SK-N-SH (cell line): ENCODE data around the gene CNOT1. TPM values are rescaled to one million over a fixed set of nuclear protein-coding genes. Genes with fewer than 3 reads are reported as not detected.

Source experiments
- CTCF ChIA-PET: fragments of 300-600, 350-600 bp; formaldehyde crosslinking; extraction: SDS; loops from one replicate; lab custom pipeline; 2021; lab: Yijun Ruan, JAX
- POLR2A ChIA-PET: fragments of 350-600 bp; sonication (Branson Sonifier 250); formaldehyde crosslinking; extraction: SDS; loops from one replicate; lab custom pipeline; 2020; ENCODE audit warnings: antibody characterized with exemption, inconsistent platforms; lab: Yijun Ruan, JAX
- DNase-seq: peaks from one replicate; pipeline ENCODE4 v3.0.0; 2012
- H2AFZ ChIP-seq: fragments of 200-600 bp; sonication (generic); 2 replicates; pipeline ENCODE4 v1.8.1; 2016; ENCODE audit warnings: antibody characterized with exemption, mild to moderate bottlenecking, low read depth
- H3F3A ChIP-seq: fragments of 200-600 bp; sonication (generic); replicated peaks from 2 replicates; pipeline ENCODE3; 2016; ENCODE audit warnings: antibody characterized with exemption, mild to moderate bottlenecking; ENCODE audit not compliant: insufficient read depth
- H3K27ac ChIP-seq, 2 experiments: fragments of 200-500 bp in 1 of 2; fragments of 200-600 bp in 1 of 2; sonication (Bioruptor generic) in 1 of 2; sonication (generic), shearing (Covaris generic) in 1 of 2; 2 replicates each; pipeline versions ENCODE4 v1.5.1 to v1.6.1; 2014 to 2016; ENCODE audit warnings: low read depth in 2 of 2, inconsistent platforms in 1 of 2, low read length in 1 of 2, mild to moderate bottlenecking in 1 of 2, mixed read lengths in 1 of 2
- H3K27me3 ChIP-seq: fragments of 200-600 bp; sonication (generic), shearing (Covaris generic); 2 replicates; pipeline ENCODE4 v1.6.1; 2016; ENCODE audit warnings: mixed run types; ENCODE audit not compliant: insufficient read depth
- H3K36me3 ChIP-seq, 2 experiments: fragments of 200-500 bp in 1 of 2; fragments of 200-600 bp in 1 of 2; sonication (Bioruptor generic) in 1 of 2; sonication (generic) in 1 of 2; replicated peaks in 1 of 2; 2 replicates each; pipeline versions ENCODE3 to v1.5.1; 2014 to 2016; ENCODE audit warnings: low read length in 1 of 2, mild to moderate bottlenecking in 1 of 2; ENCODE audit not compliant: insufficient read depth in 2 of 2, control insufficient read depth in 1 of 2
- H3K4me1 ChIP-seq, 2 experiments: fragments of 200-500 bp in 1 of 2; fragments of 200-600 bp in 1 of 2; sonication (Bioruptor generic) in 1 of 2; sonication (generic), shearing (Covaris generic) in 1 of 2; 2 replicates each; pipeline versions ENCODE4 v1.5.1 to v1.6.1; 2014 to 2016; ENCODE audit warnings: low read depth in 1 of 2, low read length in 1 of 2, mixed run types in 1 of 2; ENCODE audit not compliant: insufficient read depth in 2 of 2, control insufficient read depth in 1 of 2
- H3K4me2 ChIP-seq: fragments of 200-600 bp; sonication (generic), shearing (Covaris generic); 2 replicates; pipeline ENCODE4 v1.6.1; 2017; ENCODE audit warnings: mixed run types
- H3K4me3 ChIP-seq, 2 experiments: fragments of 200-500 bp in 1 of 2; fragments of 200-600 bp in 1 of 2; sonication (Bioruptor generic) in 1 of 2; sonication (generic), shearing (Covaris generic) in 1 of 2; 2 replicates each; pipeline versions ENCODE4 v1.5.1 to v1.8.1; 2014 to 2016; ENCODE audit warnings: low read depth in 2 of 2, inconsistent platforms in 1 of 2, low read length in 1 of 2, mild to moderate bottlenecking in 1 of 2, mixed read lengths in 1 of 2, moderate library complexity in 1 of 2
- H3K79me2 ChIP-seq: fragments of 200-600 bp; sonication (generic); 2 replicates; pipeline ENCODE4 v1.8.1; 2017; ENCODE audit warnings: mild to moderate bottlenecking; ENCODE audit not compliant: insufficient read depth
- H3K9ac ChIP-seq: fragments of 200-600 bp; sonication (generic); 2 replicates; pipeline ENCODE4 v1.6.1; 2017; ENCODE audit warnings: mixed run types
- H3K9me2 ChIP-seq: fragments of 200-600 bp; sonication (generic); 2 replicates; pipeline ENCODE4 v1.6.1; 2017; ENCODE audit warnings: mixed run types
- H3K9me3 ChIP-seq: fragments of 200-600 bp; sonication (generic); 2 replicates; pipeline ENCODE4 v1.6.1; 2017; ENCODE audit warnings: mixed run types, mild to moderate bottlenecking, moderate library complexity
- H4K20me1 ChIP-seq: fragments of 200-600 bp; sonication (generic); 2 replicates; pipeline ENCODE4 v1.6.1; 2017; ENCODE audit warnings: mild to moderate bottlenecking, mixed run types; ENCODE audit not compliant: insufficient read depth
- CHD2 ChIP-seq: fragments of 150-350 bp; IDR thresholded peaks from 2 replicates; pipeline ENCODE4 v1.6.1; 2018; ENCODE audit warnings: low read length; ENCODE audit not compliant: partially characterized antibody
- ELF1 ChIP-seq: IDR thresholded peaks from 2 replicates; pipeline ENCODE4 v1.4.0; 2012
- EP300 ChIP-seq, 2 experiments: IDR thresholded peaks; 2 replicates each; pipeline versions ENCODE4 v1.4.0 to v1.6.1; 2012; ENCODE audit warnings: borderline replicate concordance in 1 of 2, low read depth in 1 of 2, low read length in 1 of 2
- FOXJ3 ChIP-seq: sonication (generic); formaldehyde crosslinking; IDR thresholded peaks from 2 replicates; pipeline ENCODE4 v1.5.1; 2020; ENCODE audit warnings: mild to moderate bottlenecking, missing genetic modification reagents
- FOXM1 ChIP-seq: IDR thresholded peaks from 2 replicates; pipeline ENCODE4 v1.4.0; 2012; ENCODE audit warnings: low read depth, mild to moderate bottlenecking
- GABPA ChIP-seq: IDR thresholded peaks from 2 replicates; pipeline ENCODE4 v1.4.0; 2012; ENCODE audit warnings: low read depth, mild to moderate bottlenecking
- GATA2 ChIP-seq: sonication (generic); formaldehyde crosslinking; IDR thresholded peaks from 2 replicates; pipeline ENCODE4 v1.5.0; 2020; ENCODE audit warnings: mild to moderate bottlenecking, missing genetic modification reagents
- POLR2AphosphoS5 ChIP-seq: IDR thresholded peaks from 2 replicates; pipeline ENCODE4 v1.6.1; 2012; ENCODE audit warnings: low read depth, low read length
- RAD21 ChIP-seq: IDR thresholded peaks from 2 replicates; pipeline ENCODE4 v1.6.1; 2012; ENCODE audit warnings: mild to moderate bottlenecking, low read length
- RFX5 ChIP-seq: IDR thresholded peaks from 2 replicates; pipeline ENCODE4 v1.6.1; 2012; ENCODE audit warnings: mild to moderate bottlenecking, improper control_type of control experiment, low read length
- RXRA ChIP-seq: IDR thresholded peaks from 2 replicates; pipeline ENCODE4 v1.4.0; 2012; ENCODE audit warnings: low read depth, mild to moderate bottlenecking, borderline replicate concordance
- TCF12 ChIP-seq: IDR thresholded peaks from 2 replicates; pipeline ENCODE4 v1.4.0; 2012
- TEAD4 ChIP-seq: IDR thresholded peaks from 2 replicates; pipeline ENCODE4 v1.4.0; 2012; ENCODE audit warnings: mild to moderate bottlenecking, borderline replicate concordance; ENCODE audit not compliant: insufficient read depth
- YY1 ChIP-seq: IDR thresholded peaks from 2 replicates; pipeline ENCODE4 v1.4.0; 2012; ENCODE audit warnings: low read depth, mild to moderate bottlenecking
- WGBS: methylation state at CpG from one replicate; pipeline ENCODE4 v1.1.6; 2017; ENCODE audit warnings: low lambda C conversion rate; 5-methylcytosine and 5-hydroxymethylcytosine counted together
- polyA plus RNA-seq, 3 experiments: library from polyadenylated mRNA; depleted of rRNA; stranded (reverse); fragments of >200 nt; gene quantifications; 2 replicates each; pipeline ENCODE4 v1.2.3, GENCODE V29; 2012
- TF ChIP-seq, protein P1 (sequence below): IDR thresholded peaks from 2 replicates; pipeline ENCODE4 v1.6.1; 2012; ENCODE audit warnings: mild to moderate bottlenecking, low read depth, low read length, moderate library complexity
- TF ChIP-seq, protein P2 (sequence below): fragments of 150-350 bp; IDR thresholded peaks from 2 replicates; pipeline ENCODE4 v1.6.1; 2016; ENCODE audit warnings: mild to moderate bottlenecking, low read depth, low read length
- TF ChIP-seq, protein P3 (sequence below): IDR thresholded peaks from 2 replicates; pipeline ENCODE4 v1.4.0; 2012; ENCODE audit warnings: low read depth, borderline replicate concordance
- TF ChIP-seq, protein P4 (sequence below): fragments of 150-350 bp; IDR thresholded peaks from 2 replicates; pipeline ENCODE4 v1.6.1; 2017; ENCODE audit warnings: antibody characterized with exemption, low read length, low read depth, borderline replicate concordance
- TF ChIP-seq, protein P5 (sequence below): IDR thresholded peaks from 2 replicates; pipeline ENCODE4; 2012

CNOT1 gene
- polyA plus RNA-seq, 1 of the 3 experiments (the other 2 are of a cell fraction): 77.8 TPM

DNA sequence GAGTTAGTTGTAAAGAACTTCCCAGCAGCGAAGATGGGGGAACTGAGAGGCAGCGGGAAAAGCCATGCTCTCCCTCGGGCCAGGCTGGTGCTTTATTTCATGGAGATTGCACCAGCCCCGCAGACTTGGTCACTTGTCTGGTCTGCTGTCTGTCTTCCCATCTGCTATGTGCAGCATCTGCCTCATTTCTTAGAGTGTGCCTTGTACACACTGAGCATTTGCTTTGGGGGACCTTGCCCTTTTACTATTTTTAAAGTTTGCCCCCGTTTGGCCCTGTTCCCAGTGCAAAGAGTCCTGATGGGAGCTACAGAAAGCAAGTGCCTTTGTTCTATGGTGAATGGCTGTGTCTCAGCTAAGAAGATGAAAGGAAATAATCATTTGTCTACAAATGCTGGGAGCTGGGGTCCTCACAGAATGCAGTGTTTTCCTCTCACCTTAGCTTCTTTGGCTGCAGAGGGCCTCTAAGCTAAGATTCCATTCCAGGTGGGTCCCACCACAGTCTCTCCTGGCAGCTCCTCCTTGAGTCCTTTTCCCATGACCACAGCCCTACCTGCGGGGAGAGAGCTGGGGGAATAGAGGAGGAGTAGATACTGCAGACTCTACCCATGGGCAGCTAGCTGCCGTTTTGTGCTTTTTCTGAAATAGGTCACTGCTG is 25.1 kb upstream of the CNOT1 start:
- CTCF ChIA-PET: interaction anchor here (0.6 to 0.7 kb wide), 3 partner anchors 11 to 487 kb away, joined by 3 read pairs; no protein-coding TSS in a partner anchor
- TF ChIP-seq GATA2 (CRISPR knock-in tag) (no peak), RXRA (no peak), YY1 (no peak), POLR2AphosphoS5 (no peak), GABPA (no peak), EP300 (IDR thresholded peaks at IDR 0.05; ENCODE audit: borderline replicate concordance in 1 of 2, low read depth in 1 of 2, low read length in 1 of 2) (no peak), RAD21 (no peak), FOXJ3 (CRISPR knock-in tag) (no peak), FOXM1 (no peak), ELF1 (no peak), TEAD4 (no peak), CHD2 (no peak), TCF12 (no peak), RFX5 (no peak)
- TF ChIP-seq, protein P1, sequence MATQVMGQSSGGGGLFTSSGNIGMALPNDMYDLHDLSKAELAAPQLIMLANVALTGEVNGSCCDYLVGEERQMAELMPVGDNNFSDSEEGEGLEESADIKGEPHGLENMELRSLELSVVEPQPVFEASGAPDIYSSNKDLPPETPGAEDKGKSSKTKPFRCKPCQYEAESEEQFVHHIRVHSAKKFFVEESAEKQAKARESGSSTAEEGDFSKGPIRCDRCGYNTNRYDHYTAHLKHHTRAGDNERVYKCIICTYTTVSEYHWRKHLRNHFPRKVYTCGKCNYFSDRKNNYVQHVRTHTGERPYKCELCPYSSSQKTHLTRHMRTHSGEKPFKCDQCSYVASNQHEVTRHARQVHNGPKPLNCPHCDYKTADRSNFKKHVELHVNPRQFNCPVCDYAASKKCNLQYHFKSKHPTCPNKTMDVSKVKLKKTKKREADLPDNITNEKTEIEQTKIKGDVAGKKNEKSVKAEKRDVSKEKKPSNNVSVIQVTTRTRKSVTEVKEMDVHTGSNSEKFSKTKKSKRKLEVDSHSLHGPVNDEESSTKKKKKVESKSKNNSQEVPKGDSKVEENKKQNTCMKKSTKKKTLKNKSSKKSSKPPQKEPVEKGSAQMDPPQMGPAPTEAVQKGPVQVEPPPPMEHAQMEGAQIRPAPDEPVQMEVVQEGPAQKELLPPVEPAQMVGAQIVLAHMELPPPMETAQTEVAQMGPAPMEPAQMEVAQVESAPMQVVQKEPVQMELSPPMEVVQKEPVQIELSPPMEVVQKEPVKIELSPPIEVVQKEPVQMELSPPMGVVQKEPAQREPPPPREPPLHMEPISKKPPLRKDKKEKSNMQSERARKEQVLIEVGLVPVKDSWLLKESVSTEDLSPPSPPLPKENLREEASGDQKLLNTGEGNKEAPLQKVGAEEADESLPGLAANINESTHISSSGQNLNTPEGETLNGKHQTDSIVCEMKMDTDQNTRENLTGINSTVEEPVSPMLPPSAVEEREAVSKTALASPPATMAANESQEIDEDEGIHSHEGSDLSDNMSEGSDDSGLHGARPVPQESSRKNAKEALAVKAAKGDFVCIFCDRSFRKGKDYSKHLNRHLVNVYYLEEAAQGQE: no peak
- TF ChIP-seq, protein P2, sequence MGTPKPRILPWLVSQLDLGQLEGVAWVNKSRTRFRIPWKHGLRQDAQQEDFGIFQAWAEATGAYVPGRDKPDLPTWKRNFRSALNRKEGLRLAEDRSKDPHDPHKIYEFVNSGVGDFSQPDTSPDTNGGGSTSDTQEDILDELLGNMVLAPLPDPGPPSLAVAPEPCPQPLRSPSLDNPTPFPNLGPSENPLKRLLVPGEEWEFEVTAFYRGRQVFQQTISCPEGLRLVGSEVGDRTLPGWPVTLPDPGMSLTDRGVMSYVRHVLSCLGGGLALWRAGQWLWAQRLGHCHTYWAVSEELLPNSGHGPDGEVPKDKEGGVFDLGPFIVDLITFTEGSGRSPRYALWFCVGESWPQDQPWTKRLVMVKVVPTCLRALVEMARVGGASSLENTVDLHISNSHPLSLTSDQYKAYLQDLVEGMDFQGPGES: no peak
- TF ChIP-seq, protein P3, sequence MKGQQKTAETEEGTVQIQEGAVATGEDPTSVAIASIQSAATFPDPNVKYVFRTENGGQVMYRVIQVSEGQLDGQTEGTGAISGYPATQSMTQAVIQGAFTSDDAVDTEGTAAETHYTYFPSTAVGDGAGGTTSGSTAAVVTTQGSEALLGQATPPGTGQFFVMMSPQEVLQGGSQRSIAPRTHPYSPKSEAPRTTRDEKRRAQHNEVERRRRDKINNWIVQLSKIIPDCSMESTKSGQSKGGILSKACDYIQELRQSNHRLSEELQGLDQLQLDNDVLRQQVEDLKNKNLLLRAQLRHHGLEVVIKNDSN: no peak
- TF ChIP-seq, protein P4, sequence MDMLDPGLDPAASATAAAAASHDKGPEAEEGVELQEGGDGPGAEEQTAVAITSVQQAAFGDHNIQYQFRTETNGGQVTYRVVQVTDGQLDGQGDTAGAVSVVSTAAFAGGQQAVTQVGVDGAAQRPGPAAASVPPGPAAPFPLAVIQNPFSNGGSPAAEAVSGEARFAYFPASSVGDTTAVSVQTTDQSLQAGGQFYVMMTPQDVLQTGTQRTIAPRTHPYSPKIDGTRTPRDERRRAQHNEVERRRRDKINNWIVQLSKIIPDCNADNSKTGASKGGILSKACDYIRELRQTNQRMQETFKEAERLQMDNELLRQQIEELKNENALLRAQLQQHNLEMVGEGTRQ: no peak
- TF ChIP-seq, protein P5, sequence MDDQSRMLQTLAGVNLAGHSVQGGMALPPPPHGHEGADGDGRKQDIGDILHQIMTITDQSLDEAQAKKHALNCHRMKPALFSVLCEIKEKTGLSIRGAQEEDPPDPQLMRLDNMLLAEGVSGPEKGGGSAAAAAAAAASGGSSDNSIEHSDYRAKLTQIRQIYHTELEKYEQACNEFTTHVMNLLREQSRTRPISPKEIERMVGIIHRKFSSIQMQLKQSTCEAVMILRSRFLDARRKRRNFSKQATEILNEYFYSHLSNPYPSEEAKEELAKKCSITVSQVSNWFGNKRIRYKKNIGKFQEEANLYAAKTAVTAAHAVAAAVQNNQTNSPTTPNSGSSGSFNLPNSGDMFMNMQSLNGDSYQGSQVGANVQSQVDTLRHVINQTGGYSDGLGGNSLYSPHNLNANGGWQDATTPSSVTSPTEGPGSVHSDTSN: no peak
- TF ChIP-seq, all 33 proteins: peak for 0
- no peak overlapping the region for H3K9ac ChIP-seq
- H2AFZ ChIP-seq: no peak overlapping the region
- no peaks in the 10 kb centered on the region for H3K9me3 ChIP-seq
- peaks cover 0 to 5% of the 10 kb centered on the region in 2 experiments; a peak in 1 of 4 replicates for H3K4me1 ChIP-seq
- no peaks in the 10 kb centered on the region for H3K79me2 ChIP-seq
- no peak for DNase-seq
- no peaks in the 10 kb centered on the region for H3F3A ChIP-seq
- H3K9me2 ChIP-seq: no peaks in the 10 kb centered on the region
- no peaks in the 10 kb centered on the region for H3K27me3 ChIP-seq
- H3K36me3 ChIP-seq: no peaks in the 10 kb centered on the region
- H3K27ac ChIP-seq: no peak overlapping the region
- H3K4me3 ChIP-seq: no peak overlapping the region
- WGBS: 75% methylated on average over 7 of the region's 7 CpGs
- POLR2A ChIA-PET: no interaction called here
- no peaks in the 10 kb centered on the region for H4K20me1 ChIP-seq
- no peak overlapping the region for H3K4me2 ChIP-seq
